Metanephros (tissue), 2 donors: ENCODE results near the gene CLMN. TPM values are rescaled to one million over a fixed set of nuclear protein-coding genes. Genes with fewer than 3 reads are reported as not detected.

Source experiments
- small RNA-seq: library from RNA; depleted of rRNA; stranded (forward); fragments of <200 nt; gene quantifications from one replicate; pipeline ENCODE3, GENCODE V24; 2014; ENCODE audit warnings: low replicate concordance
- total RNA-seq: library from RNA; depleted of rRNA; stranded (reverse); fragments of >200 nt; gene quantifications from one replicate; pipeline ENCODE4 v1.2.3, GENCODE V29; 2014

The CLMN gene
- total RNA-seq: 34.1 TPM

DNA sequence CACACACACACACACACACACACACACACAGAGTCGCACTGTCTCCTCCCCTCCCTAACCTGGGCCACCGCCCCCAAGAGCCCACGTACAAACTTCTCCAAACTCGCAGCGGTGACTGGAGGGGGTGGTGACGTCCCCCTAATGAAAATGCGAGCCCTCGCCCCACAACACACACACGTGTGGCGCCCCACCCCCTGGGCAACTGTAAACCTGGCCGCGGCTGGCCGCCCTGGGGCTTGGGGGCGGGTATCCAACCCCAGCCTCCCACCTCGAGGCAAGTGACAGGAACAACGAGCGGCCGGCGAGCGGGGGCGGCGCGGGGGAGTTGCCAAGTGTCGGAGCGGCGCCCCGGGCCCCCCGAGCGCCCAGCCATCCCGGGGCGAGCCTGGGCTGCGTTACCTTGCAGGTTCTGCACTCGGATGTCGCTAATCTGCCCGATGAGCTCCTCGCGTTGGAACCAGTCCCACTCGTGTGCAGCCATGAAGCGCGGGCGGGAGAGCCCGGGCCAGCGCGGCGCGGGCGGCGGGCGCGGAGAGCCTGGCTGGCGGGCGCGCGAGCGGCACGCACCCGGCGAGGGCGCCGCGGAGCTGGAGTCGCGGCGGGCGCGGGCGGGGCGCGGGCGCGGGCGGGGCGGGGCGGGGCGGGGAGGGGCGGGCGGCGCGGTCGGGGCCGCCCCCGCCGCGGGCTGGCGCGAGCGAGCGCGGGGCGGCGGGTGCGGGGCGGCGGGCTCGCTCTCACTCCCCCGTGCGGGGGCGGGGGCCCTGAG lies at the start of gene CLMN:
CLMN (minus strand) TSS at position 597 of the 766 bp plus-strand sequence; CDS start at position 481, 116 bp downstream.

DNA sequence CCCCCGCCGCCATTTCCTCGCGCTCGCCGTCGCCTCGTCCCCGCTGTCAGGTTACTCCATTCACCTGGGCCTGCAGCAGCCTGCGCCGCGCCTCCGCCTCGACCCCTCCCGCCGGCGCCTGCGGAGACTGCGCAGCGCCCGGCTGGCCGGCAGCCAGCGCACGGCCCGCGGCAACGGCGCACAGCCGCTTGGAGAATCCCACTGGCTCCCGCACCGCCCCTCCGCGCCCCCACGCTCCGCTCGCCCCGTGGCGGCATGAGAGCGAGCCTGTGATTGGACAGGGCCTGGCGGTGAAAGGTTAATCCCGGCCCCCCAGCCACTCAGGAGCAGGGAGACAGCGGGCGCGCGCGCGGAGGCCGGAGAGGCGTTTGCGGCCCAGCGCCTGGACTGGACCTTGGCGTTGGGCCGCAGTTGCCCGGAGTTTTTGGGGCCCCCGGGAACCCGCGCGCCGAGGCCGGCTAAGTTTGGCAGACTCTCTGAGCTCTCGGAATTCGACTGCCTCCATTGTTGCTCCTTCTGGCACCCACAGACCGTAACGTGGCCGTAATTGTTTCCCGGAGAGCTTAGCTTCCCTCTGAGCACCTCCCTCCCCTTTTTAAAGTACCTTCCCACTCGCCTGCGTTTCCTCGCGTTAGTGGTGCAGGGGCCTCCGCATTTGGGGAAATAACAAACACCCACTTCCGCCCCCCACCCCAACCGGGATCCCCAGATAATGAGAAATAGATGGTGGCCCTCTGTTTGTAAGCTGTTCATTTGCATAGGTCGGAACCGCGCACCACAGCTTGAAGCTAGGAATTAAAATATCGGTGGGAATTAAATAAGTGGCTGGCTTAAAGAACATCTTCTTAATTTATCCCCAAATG lies 162.2 kb downstream of the CLMN start, which contains the start of gene DICER1:
DICER1 (minus strand) TSS at position 203 of the 863 bp plus-strand sequence. CDS start 24,071 bp downstream, outside the sequence.

Small RNAs within 50 kb of the gene (small RNA-seq; reads per million reads assigned to genes)
- 0.07 reads per million for gene MIR3173

Other genes with a start within 250 kb of the CLMN start
- gene DICER1, start 162.4 kb downstream of the CLMN start, total RNA-seq: 60.0 TPM
- 6.0 TPM for gene SYNE3, start 196.7 kb upstream of the CLMN start, total RNA-seq
- gene GLRX5, start 215.1 kb upstream of the CLMN start, total RNA-seq: 57.1 TPM